ENCODE measurements around the gene NMU.
"Not testable (repeated sequence)": the region's sequence is repeated elsewhere in the genome, so short reads cannot be mapped to it uniquely, and the experiment has no call there.

Gene NMU

DNA sequence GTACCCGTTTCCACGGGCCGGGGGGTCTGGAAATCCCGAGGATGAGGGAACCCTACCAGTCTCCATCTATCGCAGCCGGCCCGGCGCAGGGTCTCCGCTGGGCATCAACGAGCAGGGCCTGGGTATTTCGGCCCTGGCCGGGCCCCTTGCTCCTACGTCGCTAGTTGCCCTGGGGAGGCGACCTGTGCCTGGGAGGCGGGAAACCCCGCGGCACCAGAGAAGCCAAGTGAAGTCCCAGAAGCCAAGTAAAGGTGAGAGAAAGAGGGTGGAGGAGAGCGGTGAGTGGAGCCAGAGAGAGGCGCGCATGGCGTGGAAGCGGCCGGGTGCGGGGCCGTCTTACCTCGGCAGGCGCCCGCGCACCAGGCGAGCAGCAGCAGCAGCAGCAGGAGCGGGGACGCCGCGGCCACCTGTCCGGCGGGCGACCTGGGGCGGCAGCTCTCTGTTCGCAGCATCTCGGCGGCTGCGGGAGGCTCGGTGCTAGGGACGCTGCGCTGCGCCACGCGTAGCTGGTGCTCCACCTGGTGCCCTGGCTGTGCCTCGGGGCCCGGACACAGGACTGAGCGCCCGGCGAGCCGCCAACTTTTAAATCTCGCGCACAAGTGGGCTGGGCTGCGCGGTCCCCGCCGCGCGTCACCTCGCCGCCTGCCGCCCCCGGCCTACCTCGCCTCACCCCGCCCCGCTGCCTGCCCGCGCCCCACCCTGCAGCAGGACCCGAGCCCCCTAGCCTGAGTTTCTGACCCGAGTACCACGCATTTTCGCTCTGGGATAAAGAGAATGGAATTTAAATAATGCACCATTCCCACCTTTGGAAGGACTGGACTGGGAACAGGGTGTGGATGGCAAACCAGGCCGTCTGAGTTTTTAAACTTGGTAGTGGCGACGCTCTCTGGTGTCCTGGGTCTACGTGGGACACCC, at the start of gene NMU:
NMU (minus strand) TSS at position 558 of the 915 bp plus-strand sequence; CDS start at position 452, 106 bp downstream.
- DNase-seq (ENCODE audit: extremely low spot score, insufficient read length, low read depth), result no peak
- no peak for FAIRE-seq

GRCh38 chr4:55684276-55684675, 48.2 kb upstream of the NMU start:
- no peak for FAIRE-seq
- no peak for DNase-seq (ENCODE audit: extremely low spot score, insufficient read length, low read depth)

DNA sequence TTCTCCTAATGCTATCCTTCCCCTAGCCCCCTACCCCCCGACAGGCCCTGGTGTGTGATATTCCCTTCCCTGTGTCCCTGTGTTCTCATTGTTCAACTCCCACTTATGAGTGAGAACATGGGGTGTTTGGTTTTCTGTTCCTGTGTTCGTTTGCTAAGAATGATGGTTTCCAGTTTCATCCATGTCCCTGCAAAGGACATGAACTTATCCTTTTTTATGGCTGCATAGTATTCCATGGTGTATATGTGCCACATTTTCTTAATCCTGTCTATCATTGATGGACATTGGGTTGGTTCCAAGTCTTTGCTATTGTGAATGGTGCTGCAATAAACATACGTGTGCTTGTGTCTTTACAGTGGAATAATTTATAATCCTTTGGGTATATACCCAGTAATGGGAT, 46.7 kb upstream of the NMU start:
- FAIRE-seq; DNase-seq (ENCODE audit: extremely low spot score, insufficient read length, low read depth): not testable (repeated sequence)

- DNase-seq (ENCODE audit: extremely low spot score, insufficient read length, low read depth) (no peak), FAIRE-seq (no peak)
Observed at GRCh38 chr4:55682295-55682694, 46.2 kb upstream of the NMU start.

DNA sequence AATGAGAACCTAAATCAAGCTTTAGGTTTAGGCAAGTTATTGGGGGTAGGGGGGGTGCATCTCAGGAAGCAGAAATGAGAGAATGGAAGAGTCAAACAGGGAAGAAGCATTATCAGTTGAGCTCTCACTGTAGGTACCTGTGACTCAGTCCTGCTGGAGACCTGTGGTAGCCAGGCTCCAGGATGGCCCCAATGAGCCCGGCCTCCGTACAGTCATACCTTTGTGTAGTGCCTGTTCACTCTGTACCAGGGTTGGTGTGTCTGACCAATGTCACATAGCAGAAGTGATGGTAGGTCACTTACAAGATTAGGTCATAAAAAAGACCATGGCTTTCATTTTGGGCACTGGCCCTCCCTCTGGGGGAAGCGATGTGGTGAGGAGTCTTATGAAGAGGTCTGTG, 45.3 kb upstream of the NMU start:
- DNase-seq (ENCODE audit: extremely low spot score, insufficient read length, low read depth) (no peak), FAIRE-seq (no peak)

- DNase-seq (ENCODE audit: extremely low spot score, insufficient read length, low read depth), result no peak
- no peak for FAIRE-seq
Observed at GRCh38 chr4:55675196-55675793, 39.2 kb upstream of the NMU start.

DNA sequence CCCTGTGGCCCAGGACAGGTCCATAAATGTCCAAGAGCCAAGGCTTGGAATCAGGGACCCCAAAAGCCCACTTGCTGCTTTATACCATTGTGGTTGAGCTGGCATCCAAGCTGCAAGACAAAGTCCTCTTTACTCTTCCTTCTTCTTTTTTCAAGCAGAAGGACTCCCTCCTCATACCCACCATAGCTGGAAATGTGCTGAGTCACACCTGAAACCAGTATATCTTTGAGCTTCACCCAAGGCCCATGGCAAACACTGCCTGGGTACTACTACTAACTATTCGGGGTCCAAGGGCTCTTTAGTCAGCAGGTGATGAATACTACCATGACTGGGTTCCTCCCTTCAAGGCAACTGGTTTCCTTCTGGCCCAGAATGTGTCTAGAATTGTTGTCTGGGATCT, 37.3 kb upstream of the NMU start:
- FAIRE-seq, result no peak
- DNase-seq (ENCODE audit: extremely low spot score, insufficient read length, low read depth), result no peak

- DNase-seq (ENCODE audit: extremely low spot score, insufficient read length, low read depth) (no peak), FAIRE-seq (no peak)
Observed at GRCh38 chr4:55671667-55672066, 35.6 kb upstream of the NMU start.

DNA sequence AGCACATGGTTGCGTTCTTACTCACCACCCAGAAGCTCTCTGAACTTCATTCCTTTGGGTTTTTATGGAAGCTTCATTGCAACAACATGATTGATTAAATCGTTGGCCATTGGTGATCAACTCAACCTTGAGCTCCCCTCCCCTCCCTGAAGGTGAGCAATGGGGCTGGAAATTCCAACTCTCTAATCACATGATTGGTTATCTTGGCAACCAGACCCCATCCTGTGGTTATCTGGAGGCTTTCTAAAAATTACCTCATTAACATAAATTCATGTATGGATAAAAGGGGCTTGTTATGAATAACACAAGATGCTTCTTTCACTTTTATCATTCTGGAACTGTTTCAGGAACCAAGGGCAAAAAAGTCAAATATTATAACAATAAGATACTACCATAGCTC, 34.6 kb upstream of the NMU start:
- DNase-seq (ENCODE audit: extremely low spot score, insufficient read length, low read depth) (no peak), FAIRE-seq (no peak)

DNA sequence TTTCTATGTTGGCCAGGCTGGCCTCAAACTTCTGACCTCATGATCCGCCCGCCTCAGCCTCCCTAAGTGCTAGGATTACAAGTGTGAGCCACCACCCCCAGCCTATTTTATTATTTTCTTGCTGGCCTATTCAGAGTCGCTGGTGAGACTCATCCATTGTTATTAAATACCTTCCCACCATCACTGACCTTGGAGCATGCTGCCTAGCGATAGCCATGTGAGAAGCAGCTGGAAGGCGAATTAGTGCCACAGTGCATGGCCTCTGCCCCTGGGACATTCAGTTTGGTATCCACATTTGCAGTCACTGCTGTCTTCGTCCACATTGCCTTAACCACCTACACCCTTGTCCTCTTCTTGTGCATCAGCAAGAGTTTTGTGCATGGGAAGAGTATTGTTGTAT, 32.4 kb upstream of the NMU start:
- FAIRE-seq, result no peak
- no peak for DNase-seq (ENCODE audit: extremely low spot score, insufficient read length, low read depth)

GRCh38 chr4:55666535-55666934, 30.4 kb upstream of the NMU start:
- FAIRE-seq (no peak), DNase-seq (ENCODE audit: extremely low spot score, insufficient read length, low read depth) (no peak)

GRCh38 chr4:55663145-55663544, 27.0 kb upstream of the NMU start:
- DNase-seq (ENCODE audit: extremely low spot score, insufficient read length, low read depth), result no peak
- no peak for FAIRE-seq

DNA sequence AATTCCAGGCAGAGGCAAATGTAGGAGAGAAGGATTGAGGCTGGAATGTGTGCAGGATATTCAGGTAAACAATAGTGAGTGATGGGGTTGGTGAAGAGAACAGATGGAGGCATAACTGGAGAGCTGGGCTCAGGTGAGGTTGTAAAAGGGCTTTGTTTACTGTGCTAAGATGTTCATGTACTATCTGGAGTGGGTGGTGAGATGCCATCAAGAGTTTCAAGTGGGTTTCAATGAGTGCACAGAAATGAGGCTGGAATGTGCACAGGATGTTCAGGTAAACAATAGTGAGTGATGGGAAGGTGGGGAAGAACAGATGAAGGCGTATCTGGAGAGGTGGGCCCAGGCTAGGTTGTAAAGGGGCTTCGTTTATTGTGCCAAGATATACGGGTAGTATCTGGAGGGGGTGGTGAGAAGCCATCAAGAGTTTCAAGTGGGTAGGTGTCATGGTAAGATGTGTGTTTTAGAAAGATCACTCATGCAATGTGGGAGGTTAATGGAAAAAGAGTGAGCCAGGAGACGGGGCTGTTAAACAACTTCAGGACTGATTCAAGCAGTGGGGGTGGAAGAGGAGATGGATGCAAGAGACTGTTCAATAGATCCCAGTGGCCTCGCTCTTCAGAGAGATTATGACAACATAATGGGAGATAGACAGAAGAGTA, 25.4 kb upstream of the NMU start:
- FAIRE-seq, result no peak
- no peak for DNase-seq (ENCODE audit: extremely low spot score, insufficient read length, low read depth)

DNA sequence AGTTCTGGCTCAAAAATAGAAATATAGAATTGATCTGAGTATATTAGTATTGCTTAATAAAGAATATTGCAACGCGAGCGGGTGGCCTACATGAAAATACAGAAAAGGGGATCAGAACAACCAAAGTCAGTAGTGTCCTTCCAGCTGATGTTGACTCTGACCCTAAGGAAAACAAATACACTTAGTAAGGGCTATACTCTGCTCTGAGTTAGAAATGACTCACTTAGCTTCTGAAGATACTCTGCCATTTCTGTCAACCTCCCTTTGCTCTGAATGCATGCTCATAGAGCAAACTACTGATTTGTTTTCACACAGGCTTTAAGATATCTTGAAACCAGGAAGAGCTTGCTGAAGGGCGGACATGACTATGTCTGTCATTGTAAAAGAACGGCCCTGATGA, 22.6 kb upstream of the NMU start:
- FAIRE-seq, result no peak
- no peak for DNase-seq (ENCODE audit: extremely low spot score, insufficient read length, low read depth)

GRCh38 chr4:55654131-55654530, 18.0 kb upstream of the NMU start:
- FAIRE-seq, result no peak
- no peak for DNase-seq (ENCODE audit: extremely low spot score, insufficient read length, low read depth)

DNA sequence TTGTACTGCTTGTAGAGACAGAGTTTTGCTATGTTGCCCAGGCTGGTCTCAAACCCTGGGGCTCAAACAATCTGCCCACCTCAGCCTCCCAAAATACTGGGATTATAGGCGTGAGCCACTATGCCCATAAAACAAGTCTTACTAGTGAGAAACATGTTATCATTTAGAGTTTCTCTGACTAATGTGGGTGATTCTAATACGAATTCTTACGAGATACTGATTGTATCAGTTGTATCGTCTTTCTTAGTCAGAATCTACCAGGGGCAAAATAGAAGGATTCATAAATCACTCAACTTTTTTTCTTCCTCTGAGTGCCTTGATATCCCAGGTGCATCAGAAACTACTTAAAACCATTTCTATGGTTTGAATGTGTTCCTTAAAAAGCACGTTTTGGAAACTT, 14.4 kb upstream of the NMU start:
- DNase-seq (ENCODE audit: extremely low spot score, insufficient read length, low read depth) (no peak), FAIRE-seq (no peak)

DNA sequence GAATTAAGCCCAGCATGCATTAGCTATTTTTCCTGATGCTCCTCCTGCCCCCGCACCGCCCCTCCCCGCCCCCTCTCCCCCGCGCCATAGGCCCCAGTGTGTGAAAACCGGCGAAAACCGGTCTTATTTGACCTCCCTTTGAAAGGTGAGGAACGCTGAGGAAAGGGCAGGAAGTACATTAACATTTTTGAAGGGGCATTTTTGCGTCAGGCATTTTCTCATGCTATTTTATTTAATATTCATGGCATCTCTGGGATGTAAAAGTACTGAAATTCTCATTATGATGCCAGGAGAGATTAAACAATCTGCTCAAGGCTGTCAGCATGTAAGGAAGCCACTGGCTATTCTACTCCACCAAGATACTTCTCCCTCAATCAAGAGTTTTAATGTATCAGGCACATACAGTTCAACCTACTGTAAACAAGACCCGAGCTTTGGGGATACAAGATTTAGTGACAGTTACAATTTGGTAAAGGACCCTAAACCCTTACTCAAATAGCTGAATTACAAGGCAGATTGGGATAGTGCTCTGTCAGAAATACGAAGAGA, 1.2 kb upstream of the NMU start:
- no peak for DNase-seq (ENCODE audit: extremely low spot score, insufficient read length, low read depth)
- FAIRE-seq, result no peak

GRCh38 chr4:55636656-55636999, 530 bp upstream of the NMU start:
- FAIRE-seq (no peak), DNase-seq (ENCODE audit: extremely low spot score, insufficient read length, low read depth) (no peak)

GRCh38 chr4:55635282-55635681, 816 bp downstream of the NMU start:
- DNase-seq (ENCODE audit: extremely low spot score, insufficient read length, low read depth) (no peak), FAIRE-seq (no peak)

DNA sequence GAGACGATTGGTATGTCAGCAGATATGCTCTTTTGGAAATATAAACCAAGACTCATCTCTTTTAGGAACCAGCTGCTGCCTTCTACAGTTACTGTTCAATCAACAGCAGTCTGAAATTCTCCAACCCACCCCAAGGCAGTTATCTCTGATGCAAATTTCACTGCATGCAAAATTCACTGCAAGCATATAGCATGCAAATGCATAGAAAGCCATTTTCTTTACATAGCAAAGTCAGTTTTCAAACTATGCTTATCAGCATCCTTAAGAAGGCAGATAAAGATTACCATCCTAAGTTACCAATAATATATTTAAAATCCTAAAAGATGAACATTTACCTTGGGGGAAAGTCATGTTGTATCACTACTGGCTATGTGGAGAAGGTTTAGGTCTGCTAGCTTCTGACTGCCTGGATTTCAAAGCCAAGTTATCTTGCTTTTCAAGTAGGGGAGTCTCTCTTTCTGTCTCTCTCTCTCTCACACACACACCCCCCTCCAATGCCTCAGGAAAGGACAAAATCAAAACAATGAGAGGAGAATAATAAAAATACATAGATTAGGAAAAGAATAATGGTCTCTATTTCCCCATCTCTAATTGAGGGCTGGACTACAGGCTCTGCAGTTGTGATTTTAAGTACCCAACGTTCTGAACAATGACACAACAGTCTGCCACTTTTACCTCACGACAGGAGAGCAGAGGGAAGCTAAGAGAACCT, 1.5 kb downstream of the NMU start:
- FAIRE-seq (no peak), DNase-seq (ENCODE audit: extremely low spot score, insufficient read length, low read depth) (no peak)

Measured in GM18507 (cell line).